Left cardiac atrium (tissue), 4 donors: Measurements from ENCODE around the gene PSG6. TPM values are rescaled to one million over a fixed set of nuclear protein-coding genes. Genes with fewer than 3 reads are reported as not detected.
"Not testable (repeated sequence)": the region's sequence is repeated elsewhere in the genome, so short reads cannot be mapped to it uniquely, and the experiment has no call there.

Experiments used
- ATAC-seq, 2 donors: fragments of 200-7000 bp; cut with Tn5 transposase; one replicate each; pipeline ENCODE4 v1.9.1; 2020; ENCODE audit warnings: mild to moderate bottlenecking in 2 of 2, moderate library complexity in 2 of 2
- DNase-seq: peaks from one replicate; pipeline ENCODE4 v3.0.0-alpha.2; 2020
- intact Hi-C, 2 donors: fragments of 100-400 bp; cut with DNase I; formaldehyde crosslinking; loops; one replicate each; pipeline versions ENCODE4 v1.14.1 to v1.15.1; 2022 to 2023
- total RNA-seq, 2 donors: library from RNA; stranded (reverse); fragmentation: NEBNext Ultra II Directional; extraction: Animal tissue kit (Norgen Biotek cat#: 25700); gene quantifications; one replicate each; pipeline ENCODE4 v1.2.1, GENCODE V29; 2021
- donor health status: DM: no; HTN: yes; CAD: no.
- donor health status: DM: no; HTN: yes; CAD: no; lungs with severe emphysema.
- donor health status: DM: yes; HTN: yes; CAD: no.
- donor health status: Dilated cardiomyopathy.

Gene PSG6
- total RNA-seq, 2 donors from 2014 or later, result not detected

GRCh38 chr19:42916931-42917330 lies 763 bp downstream of the PSG6 start:
- ATAC-seq, intact Hi-C loops, DNase-seq: not testable (repeated sequence)

- intact Hi-C loops, DNase-seq, ATAC-seq: not testable (repeated sequence)
Observed at GRCh38 chr19:42913516-42913915, 4.2 kb downstream of the PSG6 start.

- ATAC-seq, intact Hi-C loops, DNase-seq: not testable (repeated sequence)
Observed at GRCh38 chr19:42912941-42913340, 4.8 kb downstream of the PSG6 start.

GRCh38 chr19:42911731-42912130 lies 6.0 kb downstream of the PSG6 start:
- DNase-seq, ATAC-seq, intact Hi-C loops: not testable (repeated sequence)

- ATAC-seq, intact Hi-C loops, DNase-seq: not testable (repeated sequence)
Observed at GRCh38 chr19:42906162-42906561, 11.5 kb downstream of the PSG6 start.

- DNase-seq, ATAC-seq, intact Hi-C loops: not testable (repeated sequence)
Observed at GRCh38 chr19:42900561-42900960, 17.1 kb downstream of the PSG6 start.

GRCh38 chr19:42899674-42900073 lies 18.0 kb downstream of the PSG6 start:
- intact Hi-C loops, DNase-seq, ATAC-seq: not testable (repeated sequence)

GRCh38 chr19:42899110-42899509 lies 18.6 kb downstream of the PSG6 start:
- not testable (repeated sequence) for ATAC-seq

GRCh38 chr19:42898656-42899055 lies 19.0 kb downstream of the PSG6 start:
- intact Hi-C loops, DNase-seq, ATAC-seq: not testable (repeated sequence)

More at GRCh38 chr19:42899110-42899509, 18.6 kb downstream of the PSG6 start:
- DNase-seq, intact Hi-C loops: not testable (repeated sequence)

GRCh38 chr19:42897729-42898128 lies 20.0 kb downstream of the PSG6 start:
- ATAC-seq, intact Hi-C loops, DNase-seq: not testable (repeated sequence)

- ATAC-seq, intact Hi-C loops, DNase-seq: not testable (repeated sequence)
Observed at GRCh38 chr19:42890446-42890845, 27.2 kb downstream of the PSG6 start.

- intact Hi-C loops, result not testable (repeated sequence)
Observed at GRCh38 chr19:42887876-42888445, 29.7 kb downstream of the PSG6 start.

GRCh38 chr19:42882730-42883129 lies 35.0 kb downstream of the PSG6 start:
- intact Hi-C loops, ATAC-seq: not testable (repeated sequence)

More at GRCh38 chr19:42887876-42888445, 29.7 kb downstream of the PSG6 start:
- not testable (repeated sequence) for DNase-seq, ATAC-seq

GRCh38 chr19:42882010-42882409 lies 35.7 kb downstream of the PSG6 start:
- DNase-seq, intact Hi-C loops, ATAC-seq: not testable (repeated sequence)

More at GRCh38 chr19:42882730-42883129, 35.0 kb downstream of the PSG6 start:
- not testable (repeated sequence) for DNase-seq

GRCh38 chr19:42881279-42881678 lies 36.4 kb downstream of the PSG6 start:
- ATAC-seq, intact Hi-C loops, DNase-seq: not testable (repeated sequence)

- intact Hi-C loops, DNase-seq, ATAC-seq: not testable (repeated sequence)
Observed at GRCh38 chr19:42880621-42881020, 37.1 kb downstream of the PSG6 start.

GRCh38 chr19:42879613-42880012 lies 38.1 kb downstream of the PSG6 start, which contains the start of gene PSG1:
Gene PSG1, minus strand, starts transcription at chr19:42879713. Its CDS starts 132 bp downstream, at chr19:42879581.
- intact Hi-C loops, result no loop called here
- DNase-seq (no peak), ATAC-seq (no peak)

- intact Hi-C loops, ATAC-seq, DNase-seq: not testable (repeated sequence)
Observed at GRCh38 chr19:42876596-42876995, 41.1 kb downstream of the PSG6 start.

GRCh38 chr19:42875881-42876280 lies 41.8 kb downstream of the PSG6 start:
- ATAC-seq, intact Hi-C loops, DNase-seq: not testable (repeated sequence)
